GM19397 (cell line): ENCODE results near the gene TTF1.
"Not testable (repeated sequence)": the region's sequence is repeated elsewhere in the genome, so short reads cannot be mapped to it uniquely, and the experiment has no call there.

Experiments
- ATAC-seq: cut with Tn5 transposase; IDR thresholded peaks from one replicate; pipeline ENCODE4 v1.9.1; 2021; ENCODE audit warnings: mild to moderate bottlenecking, moderate library complexity; ENCODE audit not compliant: unreplicated experiment

TTF1 gene

GRCh38 chr9:132412089-132412488, 5.4 kb upstream of the TTF1 start:
- ATAC-seq: no peak

- ATAC-seq: no peak
These were observed 4.5 kb upstream of the TTF1 start for GRCh38 chr9:132411091-132411508.

GRCh38 chr9:132410642-132411041, 4.0 kb upstream of the TTF1 start:
- no peak for ATAC-seq

- ATAC-seq: no peak
These were observed 3.3 kb upstream of the TTF1 start, which contains the start of gene CFAP77 for GRCh38 chr9:132409828-132410528. TSS of gene CFAP77 (plus strand) at chr9:132410211. CDS start at chr9:132410272, 61 bp downstream.

- ATAC-seq: no peak
These were observed 1.9 kb upstream of the TTF1 start for GRCh38 chr9:132408521-132408920.

- ATAC-seq: no peak
These were observed 556 bp upstream of the TTF1 start for GRCh38 chr9:132407196-132407595.

- ATAC-seq: no peak
These were observed 2.3 kb downstream of the TTF1 start for GRCh38 chr9:132404228-132404881.

- ATAC-seq: no peak
These were observed 4.8 kb downstream of the TTF1 start for GRCh38 chr9:132401824-132402223.

GRCh38 chr9:132395560-132395959, 11.1 kb downstream of the TTF1 start:
- no peak for ATAC-seq

- no peak for ATAC-seq
These were observed 15.2 kb downstream of the TTF1 start for GRCh38 chr9:132391449-132391848.

- no peak for ATAC-seq
These were observed 15.7 kb downstream of the TTF1 start for GRCh38 chr9:132390966-132391365.

- ATAC-seq: no peak
These were observed 19.5 kb downstream of the TTF1 start for GRCh38 chr9:132387133-132387532.

GRCh38 chr9:132384376-132384775, 22.3 kb downstream of the TTF1 start:
- ATAC-seq: no peak

- no peak for ATAC-seq
These were observed 23.2 kb downstream of the TTF1 start for GRCh38 chr9:132383462-132383883.

- peak; percentile 50 for ATAC-seq
These were observed 24.6 kb downstream of the TTF1 start for GRCh38 chr9:132381966-132382541.

- not testable (repeated sequence) for ATAC-seq
These were observed 28.2 kb downstream of the TTF1 start for GRCh38 chr9:132378416-132378815.

GRCh38 chr9:132377769-132378168, 28.9 kb downstream of the TTF1 start:
- not testable (repeated sequence) for ATAC-seq

- no peak for ATAC-seq
These were observed 34.2 kb downstream of the TTF1 start for GRCh38 chr9:132372177-132373095.

- ATAC-seq: no peak
These were observed 36.0 kb downstream of the TTF1 start for GRCh38 chr9:132370592-132370991.

GRCh38 chr9:132369421-132369820, 37.2 kb downstream of the TTF1 start:
- ATAC-seq: no peak
